ENCODE measurements around the gene SLC24A3. TPM values are rescaled to one million over a fixed set of nuclear protein-coding genes. Genes with fewer than 3 reads are reported as not detected.
A peak's percentile ranks its signal among the peaks of the same experiment; 100 is the strongest.

Gene SLC24A3
- total and polyA plus RNA-seq, 11 donors: 0.26 to 3.9 (median 0.77) TPM

GRCh38 chr20:19729672-19730071 is 517.2 kb downstream of the SLC24A3 start:
- WGBS, 4 donors: 93 to 99% (median 96%) methylated on average over 4 of the region's 4 CpGs
- intact Hi-C loops (cut with DNase I): no loop called here
- TF ChIP-seq CTCF (IDR thresholded peaks at IDR 0.05) (no peak), POLR2A (IDR thresholded peaks at IDR 0.05) (no peak)
- ATAC-seq: no peak
- no peak for DNase-seq
- Histone ChIP-seq H3K4me3 (no peak overlapping the region), H3K27ac (no peak overlapping the region), H3K9me3 (no peaks in the 10 kb centered on the region), H3K4me1 (peaks cover 0 to 6% (median 3%) of the 10 kb centered on the region in 12 donors), H3K36me3 (no peaks in the 10 kb centered on the region), H3K27me3 (no peaks in the 10 kb centered on the region)

- Histone ChIP-seq H3K36me3 (no peaks in the 10 kb centered on the region), H3K9me3 (no peaks in the 10 kb centered on the region), H3K27ac (no peak overlapping the region), H3K27me3 (no peaks in the 10 kb centered on the region), H3K4me3 (no peak overlapping the region), H3K4me1 (peaks cover 0 to 16% (median 13%) of the 10 kb centered on the region in 12 donors)
- 65 to 69% (median 67%) methylated on average over 7 of the region's 7 CpGs for WGBS, 4 donors
- intact Hi-C loops (cut with DNase I): no loop called here
- ATAC-seq (no peak), DNase-seq (no peak)
- no peak for TF ChIP-seq POLR2A (IDR thresholded peaks at IDR 0.05)
These were observed 518.3 kb downstream of the SLC24A3 start for GRCh38 chr20:19730706-19731105.

GRCh38 chr20:19734811-19735210 is 522.4 kb downstream of the SLC24A3 start:
- Histone ChIP-seq H3K4me1 (peaks cover 0 to 31% (median 16%) of the 10 kb centered on the region in 12 donors), H3K9me3 (no peaks in the 10 kb centered on the region), H3K4me3 (no peak overlapping the region), H3K27me3 (no peaks in the 10 kb centered on the region), H3K27ac (peak overlapping the region in 11 of 12 donors; percentile 43 to 78 (median 63)), H3K36me3 (no peaks in the 10 kb centered on the region)
- intact Hi-C loops (cut with DNase I): loop anchor here in 1 of 10 donors (5.0 kb wide), 1 partner anchor 43 kb away; no protein-coding TSS in a partner anchor
- DNase-seq: no peak
- WGBS, 4 donors: 33 to 45% (median 43%) methylated on average over 1 of the region's 1 CpG
- TF ChIP-seq POLR2A (IDR thresholded peaks at IDR 0.05) (no peak), CTCF (IDR thresholded peaks at IDR 0.05) (no peak)
- ATAC-seq: peak; percentile 45 to 62 (median 52)

GRCh38 chr20:19735446-19735845 is 523.0 kb downstream of the SLC24A3 start:
- TF ChIP-seq CTCF (IDR thresholded peaks at IDR 0.05) (no peak), POLR2A (IDR thresholded peaks at IDR 0.05) (no peak)
- intact Hi-C loops (cut with DNase I): loop anchor here in 1 of 10 donors (5.0 kb wide), 1 partner anchor 43 kb away; no protein-coding TSS in a partner anchor
- Histone ChIP-seq H3K4me3 (no peak overlapping the region), H3K27me3 (no peaks in the 10 kb centered on the region), H3K36me3 (no peaks in the 10 kb centered on the region), H3K9me3 (no peaks in the 10 kb centered on the region), H3K4me1 (peaks cover 0 to 31% (median 16%) of the 10 kb centered on the region in 12 donors), H3K27ac (peak overlapping the region in 11 of 12 donors; percentile 44 to 78 (median 63))
- 16 to 35% (median 18%) methylated on average over 6 of the region's 6 CpGs for WGBS, 4 donors
- peak; percentile 69 to 80 (median 75) for DNase-seq
- ATAC-seq: peak; percentile 87 to 97 (median 94)

GRCh38 chr20:19737025-19737424 is 524.6 kb downstream of the SLC24A3 start:
- 77 to 84% (median 79%) methylated on average over 4 of the region's 4 CpGs for WGBS, 4 donors

More at GRCh38 chr20:19737025-19737424, 524.6 kb downstream of the SLC24A3 start:
- DNase-seq (no peak), ATAC-seq (peak in 1 of 4 donors; percentile 46)
- Histone ChIP-seq H3K36me3 (no peaks in the 10 kb centered on the region), H3K9me3 (no peaks in the 10 kb centered on the region), H3K27me3 (no peaks in the 10 kb centered on the region), H3K27ac (no peak overlapping the region), H3K4me1 (peaks cover 0 to 31% (median 16%) of the 10 kb centered on the region in 12 donors), H3K4me3 (no peak overlapping the region)
- intact Hi-C loops (cut with DNase I): loop anchor here in 1 of 10 donors (5.0 kb wide), 1 partner anchor 45 kb away; no protein-coding TSS in a partner anchor
- TF ChIP-seq CTCF (IDR thresholded peaks at IDR 0.05): no peak
- no peak for TF ChIP-seq POLR2A (IDR thresholded peaks at IDR 0.05)

Data from heart left ventricle (tissue), 16 donors.